HepG2 (cell line): Measurements from ENCODE around the gene RBMS2. TPM values are rescaled to one million over a fixed set of nuclear protein-coding genes. Genes with fewer than 3 reads are reported as not detected.

Source experiments
- CSRNP1 ChIP-seq: sonication (generic); formaldehyde crosslinking; IDR thresholded peaks from 2 replicates; pipeline ENCODE4 v1.8.1; 2023; ENCODE audit warnings: mild to moderate bottlenecking, missing genetic modification reagents
- ETV6 ChIP-seq: sonication (generic); formaldehyde crosslinking; conservative IDR thresholded peaks from 2 replicates; pipeline ENCODE4 v1.4.0; 2020; ENCODE audit warnings: missing genetic modification reagents
- FOSL1 ChIP-seq: sonication (generic); formaldehyde crosslinking; IDR thresholded peaks from 2 replicates; pipeline ENCODE4 v1.9.0; 2021; ENCODE audit warnings: missing genetic modification reagents, borderline replicate concordance
- HNF1B ChIP-seq: sonication (generic); formaldehyde crosslinking; IDR thresholded peaks from 2 replicates; pipeline ENCODE4 v1.5.1; 2020; ENCODE audit warnings: mild to moderate bottlenecking, moderate library complexity, missing genetic modification reagents
- IRF2 ChIP-seq: IDR thresholded peaks from 2 replicates; pipeline ENCODE4 v1.6.1; 2018; ENCODE audit warnings: missing genetic modification reagents, missing compliant biosample characterization
- KAT8 ChIP-seq: IDR thresholded peaks from 2 replicates; pipeline ENCODE4 v1.6.1; 2016; ENCODE audit warnings: missing genetic modification reagents, missing compliant biosample characterization
- MED1 ChIP-seq: sonication (generic); formaldehyde crosslinking; IDR thresholded peaks from 2 replicates; pipeline ENCODE4 v1.4.0; 2020; ENCODE audit warnings: missing genetic modification reagents
- PITX1 ChIP-seq: sonication (generic); formaldehyde crosslinking; IDR thresholded peaks from 2 replicates; pipeline ENCODE4 v1.5.1; 2020; ENCODE audit warnings: mild to moderate bottlenecking, missing genetic modification reagents
- RXRB ChIP-seq: IDR thresholded peaks from 2 replicates; pipeline ENCODE4 v1.6.1; 2016; ENCODE audit warnings: borderline replicate concordance, missing genetic modification reagents, missing compliant biosample characterization
- TGIF2 ChIP-seq: IDR thresholded peaks from 2 replicates; pipeline ENCODE4 v1.6.1; 2016; ENCODE audit warnings: control low read depth, missing compliant biosample characterization
- THRA ChIP-seq: sonication (generic); formaldehyde crosslinking; IDR thresholded peaks from 2 replicates; pipeline ENCODE4 v1.4.0; 2020; ENCODE audit warnings: missing genetic modification reagents, borderline replicate concordance
- YEATS4 ChIP-seq: sonication (generic); formaldehyde crosslinking; IDR thresholded peaks from 2 replicates; pipeline ENCODE4 v1.4.0; 2020; ENCODE audit warnings: missing genetic modification reagents, borderline replicate concordance
- ZBTB39 ChIP-seq: sonication (generic); formaldehyde crosslinking; IDR thresholded peaks from 2 replicates; pipeline ENCODE4 v1.5.0; 2020; ENCODE audit warnings: missing genetic modification reagents
- ZBTB7A ChIP-seq: sonication (generic); formaldehyde crosslinking; IDR thresholded peaks from 2 replicates; pipeline ENCODE4 v1.8.0; 2022; ENCODE audit warnings: mild to moderate bottlenecking, missing genetic modification reagents
- ZMYM2 ChIP-seq: sonication (generic); formaldehyde crosslinking; IDR thresholded peaks from 2 replicates; pipeline ENCODE4 v1.8.0; 2022; ENCODE audit warnings: mild to moderate bottlenecking, missing genetic modification reagents
- ZNF512 ChIP-seq: sonication (generic); formaldehyde crosslinking; IDR thresholded peaks from 2 replicates; pipeline ENCODE4 v1.4.0; 2020; ENCODE audit warnings: mild to moderate bottlenecking, missing genetic modification reagents
- ZSCAN29 ChIP-seq: sonication (generic); formaldehyde crosslinking; conservative IDR thresholded peaks from 2 replicates; pipeline ENCODE4 v1.4.0; 2020; ENCODE audit warnings: mild to moderate bottlenecking, missing genetic modification reagents
- ZXDC ChIP-seq: sonication (generic); formaldehyde crosslinking; IDR thresholded peaks from 2 replicates; pipeline ENCODE4 v1.5.0; 2020; ENCODE audit warnings: mild to moderate bottlenecking, missing genetic modification reagents
- polyA plus RNA-seq, 8 experiments: library from polyadenylated mRNA; depleted of rRNA in 3 of 8; stranded (reverse) in 7 of 8; unstranded in 1 of 8; fragments of >200 nt; fragmentation: Illumina TruSeq in 4 of 8; extraction: Trizol in 4 of 8; gene quantifications; 2 replicates each; pipeline versions ENCODE4 v1.2.1 to v1.2.3, GENCODE V29; 2011 to 2016; ENCODE audit warnings: low read depth in 4 of 8, missing spikeins in 1 of 8, mixed read lengths in 1 of 8; ENCODE audit not compliant: insufficient read depth in 1 of 8
- total RNA-seq, 5 experiments: library from RNA; depleted of rRNA; stranded (reverse); fragments of >200 nt; fragmentation: Illumina TruSeq; extraction: Trizol; gene quantifications; 2 replicates each; pipeline ENCODE4 v1.2.3, GENCODE V29; 2016; ENCODE audit warnings: low read depth in 1 of 5

The RBMS2 gene
- total and polyA plus RNA-seq, 2 of the 13 experiments (the other 11 are each of a cell fraction or from before 2014, with no cell fraction given) = 0.53 to 7.4 TPM

GRCh38 chr12:56487448-56488040 is 34.1 kb upstream of the RBMS2 start (continued):
- TF ChIP-seq HNF1B (CRISPR knock-in tag) = 0 out of 2 replicates have a peak, but pooled peaks have one; percentile 16
- peak; percentile 10 for TF ChIP-seq KAT8 (CRISPR knock-in tag)
- TF ChIP-seq ZXDC = 0 out of 2 replicates have a peak, but pooled peaks have one; percentile 21
- TF ChIP-seq IRF2 (CRISPR knock-in tag) = no peak; the same call in 1 of the 2 replicates
- TF ChIP-seq FOSL1 = no peak
- no peak for TF ChIP-seq THRA (CRISPR knock-in tag)
- 0 out of 2 replicates have a peak, but pooled peaks have one; percentile 44 for TF ChIP-seq PITX1
- no peak for TF ChIP-seq TGIF2 (CRISPR knock-in tag)
- TF ChIP-seq YEATS4 (CRISPR knock-in tag) = no peak
- TF ChIP-seq ETV6 (CRISPR knock-in tag) = no peak
- TF ChIP-seq ZBTB7A (CRISPR knock-in tag) = peak; percentile 31; the same call in 1 of the 2 replicates
- 0 out of 2 replicates have a peak, but pooled peaks have one; percentile 25 for TF ChIP-seq CSRNP1 (CRISPR knock-in tag)
- 0 out of 2 replicates have a peak, but pooled peaks have one; percentile 54 for TF ChIP-seq ZNF512 (CRISPR knock-in tag)
- TF ChIP-seq ZBTB39 (CRISPR knock-in tag) = 0 out of 2 replicates have a peak, but pooled peaks have one; percentile 22
- 0 out of 2 replicates have a peak, but pooled peaks have one; percentile 15 for TF ChIP-seq MED1
- no peak for TF ChIP-seq ZMYM2
- TF ChIP-seq ZSCAN29 (CRISPR knock-in tag) = peak; percentile 81
- TF ChIP-seq RXRB (CRISPR knock-in tag) = 0 out of 2 replicates have a peak, but pooled peaks have one; percentile 16
